A673 (cell line): ENCODE measurements around the gene NFKBIB.

Experiments used
- EZH2 ChIP-seq: fragments of 200-600 bp; sonication (generic); IDR thresholded peaks from 2 replicates; pipeline ENCODE4 v1.6.1; 2017; ENCODE audit warnings: borderline replicate concordance, low read depth, mild to moderate bottlenecking, mixed read lengths, antibody characterized with exemption, low read length; ENCODE audit not compliant: poor library complexity, severe bottlenecking
- TF ChIP-seq, protein P1 (sequence below): fragments of 300-800, 200-600 bp; sonication (generic); conservative IDR thresholded peaks from 2 replicates; pipeline ENCODE4 v1.5.1; 2017; ENCODE audit warnings: low read depth, mild to moderate bottlenecking, antibody characterized with exemption, low read length, moderate library complexity, mixed read lengths

DNA sequence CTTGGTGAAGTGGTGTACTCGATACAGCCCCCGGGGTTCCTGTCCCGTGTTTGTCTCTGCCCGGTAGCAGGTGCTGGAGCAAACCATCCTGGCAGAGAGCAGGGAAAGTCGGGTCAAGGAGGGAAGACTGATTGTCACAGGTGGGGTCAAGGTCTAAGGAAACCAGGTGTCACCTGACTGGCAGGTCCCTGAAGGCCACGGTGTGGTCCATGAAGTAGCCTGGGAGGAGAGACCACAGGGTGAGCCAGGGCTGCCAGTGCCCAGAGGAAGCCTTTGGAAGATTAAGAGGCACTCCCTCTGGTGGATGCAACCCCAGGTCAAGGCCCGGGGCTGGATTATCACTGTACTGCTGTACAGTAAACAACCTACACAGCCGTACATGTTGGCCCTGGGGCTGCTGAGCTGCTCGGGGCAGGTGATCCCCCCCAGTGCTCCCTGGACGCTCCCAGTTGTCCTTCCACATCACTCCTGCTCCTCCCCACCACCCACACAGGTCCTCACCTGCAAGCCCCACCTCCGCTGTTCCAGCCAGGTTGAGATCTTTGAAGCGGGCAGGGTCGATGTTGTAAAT, 18.2 kb downstream of the NFKBIB start:
- TF ChIP-seq, protein P1, sequence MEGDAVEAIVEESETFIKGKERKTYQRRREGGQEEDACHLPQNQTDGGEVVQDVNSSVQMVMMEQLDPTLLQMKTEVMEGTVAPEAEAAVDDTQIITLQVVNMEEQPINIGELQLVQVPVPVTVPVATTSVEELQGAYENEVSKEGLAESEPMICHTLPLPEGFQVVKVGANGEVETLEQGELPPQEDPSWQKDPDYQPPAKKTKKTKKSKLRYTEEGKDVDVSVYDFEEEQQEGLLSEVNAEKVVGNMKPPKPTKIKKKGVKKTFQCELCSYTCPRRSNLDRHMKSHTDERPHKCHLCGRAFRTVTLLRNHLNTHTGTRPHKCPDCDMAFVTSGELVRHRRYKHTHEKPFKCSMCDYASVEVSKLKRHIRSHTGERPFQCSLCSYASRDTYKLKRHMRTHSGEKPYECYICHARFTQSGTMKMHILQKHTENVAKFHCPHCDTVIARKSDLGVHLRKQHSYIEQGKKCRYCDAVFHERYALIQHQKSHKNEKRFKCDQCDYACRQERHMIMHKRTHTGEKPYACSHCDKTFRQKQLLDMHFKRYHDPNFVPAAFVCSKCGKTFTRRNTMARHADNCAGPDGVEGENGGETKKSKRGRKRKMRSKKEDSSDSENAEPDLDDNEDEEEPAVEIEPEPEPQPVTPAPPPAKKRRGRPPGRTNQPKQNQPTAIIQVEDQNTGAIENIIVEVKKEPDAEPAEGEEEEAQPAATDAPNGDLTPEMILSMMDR: no peak
- TF ChIP-seq EZH2: no peak
